GM12874 (cell line): ENCODE data around the gene DRC1.

Experiments used
- TF ChIP-seq, protein P1 (sequence below): IDR thresholded peaks from 2 replicates; pipeline ENCODE4 v1.5.1; 2011; ENCODE audit warnings: low read depth, mild to moderate bottlenecking, control low read depth, low read length, moderate library complexity; ENCODE audit not compliant: insufficient read depth

DRC1 gene

GRCh38 chr2:26387189-26387588, 14.5 kb upstream of the DRC1 start:
- TF ChIP-seq, protein P1, sequence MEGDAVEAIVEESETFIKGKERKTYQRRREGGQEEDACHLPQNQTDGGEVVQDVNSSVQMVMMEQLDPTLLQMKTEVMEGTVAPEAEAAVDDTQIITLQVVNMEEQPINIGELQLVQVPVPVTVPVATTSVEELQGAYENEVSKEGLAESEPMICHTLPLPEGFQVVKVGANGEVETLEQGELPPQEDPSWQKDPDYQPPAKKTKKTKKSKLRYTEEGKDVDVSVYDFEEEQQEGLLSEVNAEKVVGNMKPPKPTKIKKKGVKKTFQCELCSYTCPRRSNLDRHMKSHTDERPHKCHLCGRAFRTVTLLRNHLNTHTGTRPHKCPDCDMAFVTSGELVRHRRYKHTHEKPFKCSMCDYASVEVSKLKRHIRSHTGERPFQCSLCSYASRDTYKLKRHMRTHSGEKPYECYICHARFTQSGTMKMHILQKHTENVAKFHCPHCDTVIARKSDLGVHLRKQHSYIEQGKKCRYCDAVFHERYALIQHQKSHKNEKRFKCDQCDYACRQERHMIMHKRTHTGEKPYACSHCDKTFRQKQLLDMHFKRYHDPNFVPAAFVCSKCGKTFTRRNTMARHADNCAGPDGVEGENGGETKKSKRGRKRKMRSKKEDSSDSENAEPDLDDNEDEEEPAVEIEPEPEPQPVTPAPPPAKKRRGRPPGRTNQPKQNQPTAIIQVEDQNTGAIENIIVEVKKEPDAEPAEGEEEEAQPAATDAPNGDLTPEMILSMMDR: no peak

- TF ChIP-seq, protein P1: no peak
Observed at GRCh38 chr2:26394694-26395093, 7.0 kb upstream of the DRC1 start.

- TF ChIP-seq, protein P1: no peak
Observed at GRCh38 chr2:26395394-26395793, 6.3 kb upstream of the DRC1 start.

DNA sequence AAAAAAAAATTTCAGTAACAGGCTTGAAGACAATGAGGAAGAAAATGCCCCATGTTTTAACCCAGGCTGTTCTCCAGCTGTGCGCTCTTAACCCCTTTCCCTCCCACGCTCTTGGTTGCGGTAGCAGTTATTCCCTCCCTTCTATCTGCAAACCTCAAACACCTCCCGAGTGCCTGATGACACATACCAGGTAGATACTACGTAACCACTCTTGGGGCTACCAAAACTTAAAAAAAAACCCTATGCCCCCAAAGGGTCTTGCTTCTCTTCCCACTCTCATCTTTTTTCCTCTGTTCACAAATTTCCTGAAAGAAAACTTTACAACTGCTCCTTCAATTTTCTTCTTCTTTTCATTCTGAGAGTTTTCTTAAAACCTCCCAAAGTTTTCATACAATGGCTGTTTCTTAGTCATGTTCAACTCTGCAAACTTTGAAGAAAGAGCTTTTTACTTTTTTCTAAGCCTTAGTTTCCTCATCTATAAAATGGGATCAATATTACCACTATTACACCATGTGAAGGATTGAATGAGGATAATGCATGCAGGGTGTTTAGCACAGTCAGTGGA, 4.9 kb upstream of the DRC1 start:
- TF ChIP-seq, protein P1: no peak

- TF ChIP-seq, protein P1: no peak
Observed at GRCh38 chr2:26399771-26400376, 1.8 kb upstream of the DRC1 start.

DNA sequence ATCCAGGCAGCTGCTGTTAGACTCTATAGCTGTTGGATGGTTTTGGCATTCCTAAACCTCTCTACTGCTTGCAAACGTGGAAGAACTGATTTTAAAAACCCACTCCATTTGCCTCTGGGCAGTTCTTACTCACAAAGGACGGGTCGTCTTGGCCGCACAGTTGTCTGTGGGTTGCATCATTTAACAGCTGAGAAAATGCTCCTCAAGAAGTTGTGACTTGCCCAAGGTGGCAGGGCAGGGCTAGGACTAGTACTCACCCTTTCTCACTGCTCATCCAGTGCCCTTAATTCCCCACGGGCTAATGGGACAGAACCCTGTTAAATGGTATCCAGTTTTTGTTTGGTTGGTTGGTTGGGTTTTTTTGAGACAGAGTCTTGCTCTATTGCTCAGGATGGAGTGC, 997 bp upstream of the DRC1 start:
- TF ChIP-seq, protein P1: no peak

DNA sequence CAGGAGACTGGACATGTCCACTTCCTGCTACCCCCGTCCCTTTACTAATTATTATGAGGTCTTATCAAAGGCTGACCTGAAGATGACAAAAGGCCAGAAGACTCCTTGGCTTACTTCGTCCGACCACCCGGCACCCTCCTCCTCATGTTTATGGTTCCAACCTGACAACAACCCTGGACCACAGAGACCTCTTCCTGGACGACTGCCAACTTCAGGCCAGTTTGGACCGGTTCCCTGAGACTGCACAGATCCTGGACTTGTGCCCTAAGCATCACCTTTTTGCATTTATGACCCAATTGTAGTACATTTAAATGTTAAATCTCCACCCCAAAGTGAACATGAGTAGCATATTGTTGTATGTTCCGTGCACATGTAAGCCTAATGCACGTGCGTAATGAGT, 5.8 kb downstream of the DRC1 start:
- TF ChIP-seq, protein P1: no peak
